ENCODE data around the gene PGRMC1.
"Not testable (repeated sequence)": the region's sequence is repeated elsewhere in the genome, so short reads cannot be mapped to it uniquely, and the experiment has no call there.

PGRMC1 gene

GRCh38 chrX:119235051-119235511, 1.0 kb upstream of the PGRMC1 start:
- DNase-seq: no peak

- peak; percentile 1 for DNase-seq
These were observed 807 bp downstream of the PGRMC1 start for GRCh38 chrX:119236623-119237561.

- DNase-seq: no peak
These were observed 1.5 kb downstream of the PGRMC1 start for GRCh38 chrX:119237562-119237942.

GRCh38 chrX:119238557-119238956, 2.5 kb downstream of the PGRMC1 start:
- no peak for DNase-seq

GRCh38 chrX:119240356-119240755, 4.3 kb downstream of the PGRMC1 start:
- DNase-seq: no peak

GRCh38 chrX:119247702-119248101, 11.6 kb downstream of the PGRMC1 start:
- DNase-seq: no peak

- DNase-seq: no peak
These were observed 13.8 kb downstream of the PGRMC1 start for GRCh38 chrX:119249891-119250290.

GRCh38 chrX:119251386-119251785, 15.3 kb downstream of the PGRMC1 start:
- no peak for DNase-seq

- DNase-seq: no peak
These were observed 16.6 kb downstream of the PGRMC1 start for GRCh38 chrX:119252716-119253115.

- DNase-seq: no peak
These were observed 30.4 kb downstream of the PGRMC1 start for GRCh38 chrX:119266364-119266995.

GRCh38 chrX:119267115-119267514, 31.0 kb downstream of the PGRMC1 start:
- DNase-seq: not testable (repeated sequence)

GRCh38 chrX:119272882-119273419, 36.9 kb downstream of the PGRMC1 start:
- DNase-seq: no peak

GRCh38 chrX:119273420-119274192, 37.5 kb downstream of the PGRMC1 start:
- DNase-seq: peak; percentile 18

- DNase-seq: not testable (repeated sequence)
These were observed 46.3 kb downstream of the PGRMC1 start for GRCh38 chrX:119282347-119282746.

- DNase-seq: no peak
These were observed 52.9 kb downstream of the PGRMC1 start for GRCh38 chrX:119288890-119289393.

GRCh38 chrX:119290476-119290875, 54.4 kb downstream of the PGRMC1 start:
- no peak for DNase-seq

- not testable (repeated sequence) for DNase-seq
These were observed 55.2 kb downstream of the PGRMC1 start for GRCh38 chrX:119291246-119291645.

GRCh38 chrX:119292445-119292844, 56.4 kb downstream of the PGRMC1 start:
- DNase-seq: no peak

All from activated effector memory CD4-positive, alpha-beta T cell treated with Interleukin-2 at 50 U/mL for 16 hours (primary cell).